Neuronal stem cell (in vitro differentiated cells): ENCODE results near the gene ADTRP.
"Not testable (repeated sequence)": the region's sequence is repeated elsewhere in the genome, so short reads cannot be mapped to it uniquely, and the experiment has no call there.

Source experiments
- DNase-seq: peaks from one replicate; pipeline ENCODE4 v3.0.0-alpha.2; 2013; ENCODE audit warnings: low spot score
- H2AFZ ChIP-seq: one replicate; pipeline ENCODE4 v1.6.1; 2013; ENCODE audit warnings: mild to moderate bottlenecking, low read length, inconsistent platforms
- H2AK5ac ChIP-seq: 2 replicates; pipeline ENCODE4 v1.6.1; 2013; ENCODE audit warnings: low read depth, mild to moderate bottlenecking, inconsistent platforms, low read length, moderate library complexity, mixed read lengths
- H2BK120ac ChIP-seq: 2 replicates; pipeline ENCODE4 v1.6.1; 2013; ENCODE audit warnings: low read depth, mild to moderate bottlenecking, inconsistent platforms, low read length, moderate library complexity, mixed read lengths
- H2BK12ac ChIP-seq: one replicate; pipeline ENCODE4 v1.6.1; 2013; ENCODE audit warnings: low read length, inconsistent platforms
- H2BK15ac ChIP-seq: 2 replicates; pipeline ENCODE4 v1.6.1; 2013; ENCODE audit warnings: mild to moderate bottlenecking, low read length, inconsistent platforms, mixed read lengths
- H2BK5ac ChIP-seq: one replicate; pipeline ENCODE4 v1.6.1; 2013; ENCODE audit warnings: inconsistent platforms, mild to moderate bottlenecking, low read length, moderate library complexity
- H3K14ac ChIP-seq: one replicate; pipeline ENCODE4 v1.6.1; 2013; ENCODE audit warnings: low read length, inconsistent platforms
- H3K18ac ChIP-seq: 2 replicates; pipeline ENCODE4 v1.6.1; 2013; ENCODE audit warnings: low read length, inconsistent platforms
- H3K23ac ChIP-seq: 2 replicates; pipeline ENCODE4 v1.6.1; 2013; ENCODE audit warnings: low read depth, mild to moderate bottlenecking, mixed read lengths, low read length, inconsistent platforms; ENCODE audit not compliant: poor library complexity
- H3K27ac ChIP-seq: replicated peaks from 3 replicates; pipeline ENCODE4 v1.5.1; 2013; ENCODE audit warnings: low read length, inconsistent platforms
- H3K27me3 ChIP-seq, 3 experiments: 2 replicates each; pipeline ENCODE4 v1.6.1; 2013; ENCODE audit warnings: low read length in 3 of 3, mild to moderate bottlenecking in 2 of 3, inconsistent platforms in 1 of 3, low read depth in 1 of 3, mixed read lengths in 1 of 3, moderate library complexity in 1 of 3; ENCODE audit not compliant: control insufficient read depth in 3 of 3, insufficient read depth in 3 of 3
- H3K36me3 ChIP-seq, 2 donors: replicated peaks in 1 of 2; 2 replicates each; pipeline ENCODE4 v1.6.1; 2013; ENCODE audit warnings: low read length in 2 of 2; ENCODE audit not compliant: control insufficient read depth in 2 of 2, insufficient read depth in 2 of 2
- H3K4ac ChIP-seq: 2 replicates; pipeline ENCODE4 v1.6.1; 2013; ENCODE audit warnings: inconsistent platforms, mild to moderate bottlenecking, low read length, moderate library complexity
- H3K4me1 ChIP-seq, 2 donors: 1 replicate in 1 of 2; 2 replicates in 1 of 2; pipeline ENCODE4 v1.6.1; 2013; ENCODE audit warnings: low read length in 2 of 2, low read depth in 1 of 2; ENCODE audit not compliant: control insufficient read depth in 2 of 2, insufficient read depth in 1 of 2
- H3K4me2 ChIP-seq: one replicate; pipeline ENCODE4 v1.6.1; 2013; ENCODE audit warnings: mild to moderate bottlenecking, low read length, inconsistent platforms; ENCODE audit not compliant: insufficient read depth, poor library complexity, severe bottlenecking
- H3K4me3 ChIP-seq, 2 donors: 2 replicates each; pipeline ENCODE4 v1.5.1; 2013; ENCODE audit warnings: low read length in 2 of 2, mild to moderate bottlenecking in 2 of 2, inconsistent platforms in 1 of 2, moderate library complexity in 1 of 2
- H3K79me1 ChIP-seq: one replicate; pipeline ENCODE4 v1.6.1; 2013; ENCODE audit warnings: low read depth, mild to moderate bottlenecking, inconsistent platforms, low read length, moderate library complexity
- H3K9ac ChIP-seq: one replicate; pipeline ENCODE4 v1.6.1; 2013; ENCODE audit warnings: mild to moderate bottlenecking, low read depth, low read length, inconsistent platforms; ENCODE audit not compliant: poor library complexity
- H3K9me3 ChIP-seq, 2 donors: replicated peaks in 1 of 2; 2 replicates each; pipeline versions ENCODE3 to v1.6.1; 2013; ENCODE audit warnings: low read length in 2 of 2, mild to moderate bottlenecking in 2 of 2, inconsistent platforms in 1 of 2, low read depth in 1 of 2, mixed read lengths in 1 of 2, moderate library complexity in 1 of 2; ENCODE audit not compliant: control insufficient read depth in 2 of 2, insufficient read depth in 1 of 2
- H4K8ac ChIP-seq: one replicate; pipeline ENCODE4 v1.6.1; 2013; ENCODE audit warnings: low read depth, mild to moderate bottlenecking, inconsistent platforms, low read length, moderate library complexity
- H4K91ac ChIP-seq: one replicate; pipeline ENCODE4 v1.6.1; 2013; ENCODE audit warnings: low read length, low read depth, mild to moderate bottlenecking, inconsistent platforms; ENCODE audit not compliant: poor library complexity
- WGBS, 2 donors: extraction: QIAGEN DNeasy Blood & Tissue Kit; methylation state at CpG; one replicate each; pipeline ENCODE4 v1.1.7; 2013; ENCODE audit warnings: missing lambda C conversion rate in 2 of 2, mixed read lengths in 1 of 2; ENCODE audit not compliant: insufficient read length in 2 of 2, insufficient replicate concordance in 1 of 2; ENCODE audit errors: extremely low coverage in 2 of 2; 5-methylcytosine and 5-hydroxymethylcytosine counted together

The ADTRP gene

DNA sequence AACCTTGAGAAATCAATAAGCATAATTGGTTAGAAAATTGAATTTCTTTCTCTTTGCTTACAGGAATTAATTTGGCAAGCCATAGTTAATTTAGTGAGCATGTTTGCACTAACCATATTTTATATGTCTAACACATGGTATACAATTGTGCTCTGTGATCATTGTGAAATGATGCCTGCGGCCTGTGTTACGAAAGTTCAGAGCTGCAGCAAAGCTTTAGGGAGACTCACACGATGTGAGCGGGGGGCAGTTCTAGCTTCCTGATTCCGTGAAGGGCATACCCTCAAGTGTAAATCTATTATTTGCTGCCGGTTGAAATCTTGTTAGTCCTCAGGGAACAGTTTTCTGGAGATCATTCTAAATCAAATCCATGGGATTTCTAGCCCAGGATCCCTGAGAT lies 25.5 kb upstream of the ADTRP start:
- Histone ChIP-seq H3K4me3 (no peak overlapping the region), H3K9ac (no peak overlapping the region), H2BK5ac (no peak overlapping the region), H2AK5ac (no peak overlapping the region), H3K14ac (no peak overlapping the region), H2AFZ (no peak overlapping the region), H3K79me1 (no peaks in the 10 kb centered on the region), H2BK12ac (no peak overlapping the region), H3K4me1 (peaks cover 4 to 6% of the 10 kb centered on the region in 2 donors), H3K23ac (no peak overlapping the region), H2BK15ac (no peak overlapping the region), H4K91ac (no peak overlapping the region), H3K27me3 (no peaks in the 10 kb centered on the region), H3K36me3 (no peaks in the 10 kb centered on the region), H2BK120ac (no peak overlapping the region), H3K4ac (no peak overlapping the region), H3K9me3 (no peaks in the 10 kb centered on the region), H3K27ac (no peak overlapping the region), H3K18ac (no peak overlapping the region), H3K4me2 (no peak overlapping the region), H4K8ac (no peak overlapping the region)
- DNase-seq = no peak
- WGBS, 2 donors = no CpG with 5 or more reads among the region's 6 CpGs

DNA sequence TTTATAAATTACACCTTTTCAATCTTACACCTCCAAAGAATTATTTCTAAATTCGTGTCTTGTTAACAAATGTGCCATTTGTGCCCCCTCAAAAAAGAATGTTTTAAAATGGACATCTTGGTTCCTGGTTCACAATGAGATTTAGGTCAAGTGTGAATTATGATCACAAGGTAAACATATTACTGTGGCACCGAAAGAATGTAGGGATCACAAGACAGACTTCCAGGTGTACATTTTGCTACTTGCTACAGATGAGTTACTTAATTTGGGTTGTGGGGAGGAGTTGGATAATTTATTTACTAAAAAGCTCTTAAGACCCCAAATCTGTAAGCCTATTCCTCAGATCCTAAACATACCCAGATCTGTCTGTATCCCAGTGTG lies 25.0 kb upstream of the ADTRP start:
- no peak overlapping the region for H2BK15ac ChIP-seq
- no peak overlapping the region for H3K9ac ChIP-seq
- no peak overlapping the region for H3K18ac ChIP-seq
- H2BK12ac ChIP-seq = no peak overlapping the region
- no peak overlapping the region for H4K91ac ChIP-seq
- H3K27ac ChIP-seq = no peak overlapping the region
- no peak overlapping the region for H2BK120ac ChIP-seq
- no peak overlapping the region for H3K23ac ChIP-seq
- H3K4me1 ChIP-seq = peaks cover 4 to 6% of the 10 kb centered on the region in 2 donors
- no peak overlapping the region for H3K4me3 ChIP-seq
- H3K27me3 ChIP-seq = no peaks in the 10 kb centered on the region
- no CpG with 5 or more reads among the region's 2 CpGs for WGBS, 2 donors
- no peak overlapping the region for H3K4ac ChIP-seq
- H3K36me3 ChIP-seq = no peaks in the 10 kb centered on the region
- no peak overlapping the region for H3K4me2 ChIP-seq
- no peak for DNase-seq
- no peaks in the 10 kb centered on the region for H3K9me3 ChIP-seq
- H2BK5ac ChIP-seq = no peak overlapping the region
- H3K14ac ChIP-seq = no peak overlapping the region
- no peaks in the 10 kb centered on the region for H3K79me1 ChIP-seq
- H2AK5ac ChIP-seq = no peak overlapping the region
- H2AFZ ChIP-seq = no peak overlapping the region
- H4K8ac ChIP-seq = no peak overlapping the region

DNA sequence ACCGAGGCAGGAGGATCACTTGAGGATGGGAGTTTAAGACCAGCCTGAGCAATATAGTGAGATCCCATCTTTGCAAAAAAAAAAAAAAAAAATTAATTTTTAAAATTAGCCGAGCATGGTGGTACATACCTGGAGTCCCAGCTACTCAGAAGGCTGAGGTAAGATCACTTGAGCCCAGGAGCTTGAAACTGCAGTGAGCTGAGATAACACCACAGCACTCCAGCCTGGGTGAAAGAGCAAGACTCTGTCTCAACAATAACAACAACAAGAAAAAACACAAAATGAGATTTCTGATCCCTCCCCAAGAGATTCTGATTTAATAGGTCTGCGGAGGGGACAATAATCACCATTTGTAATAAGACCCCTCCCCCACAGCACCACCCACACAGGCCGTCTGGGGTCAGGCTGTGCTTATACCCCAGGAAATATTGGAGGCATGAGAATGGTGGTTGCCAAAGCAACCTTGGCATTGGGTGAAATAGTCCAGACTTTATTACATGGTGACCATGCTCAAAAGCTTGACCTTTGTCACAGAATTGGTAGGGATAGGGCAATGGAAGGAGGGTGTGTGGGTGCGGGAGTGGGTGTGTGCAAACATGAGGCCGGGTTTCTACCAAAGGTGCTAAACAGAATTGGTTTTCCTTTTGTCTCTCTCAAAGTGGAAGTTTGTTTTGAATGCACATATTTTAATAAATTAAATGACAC lies 24.4 kb upstream of the ADTRP start:
- Histone ChIP-seq H3K27ac (no peak overlapping the region), H3K14ac (no peak overlapping the region), H2AK5ac (no peak overlapping the region), H3K23ac (no peak overlapping the region), H3K79me1 (no peaks in the 10 kb centered on the region), H2BK12ac (no peak overlapping the region), H2BK15ac (no peak overlapping the region), H3K9ac (no peak overlapping the region), H3K36me3 (no peaks in the 10 kb centered on the region), H2BK120ac (no peak overlapping the region), H3K4me1 (peaks cover 4 to 6% of the 10 kb centered on the region in 2 donors), H3K4me3 (no peak overlapping the region), H3K27me3 (no peaks in the 10 kb centered on the region), H4K8ac (no peak overlapping the region), H3K9me3 (no peaks in the 10 kb centered on the region), H4K91ac (no peak overlapping the region), H3K4ac (no peak overlapping the region), H2AFZ (no peak overlapping the region), H2BK5ac (no peak overlapping the region), H3K4me2 (no peak overlapping the region), H3K18ac (no peak overlapping the region)
- DNase-seq = no peak
- WGBS, 2 donors = no CpG with 5 or more reads among the region's 6 CpGs

DNA sequence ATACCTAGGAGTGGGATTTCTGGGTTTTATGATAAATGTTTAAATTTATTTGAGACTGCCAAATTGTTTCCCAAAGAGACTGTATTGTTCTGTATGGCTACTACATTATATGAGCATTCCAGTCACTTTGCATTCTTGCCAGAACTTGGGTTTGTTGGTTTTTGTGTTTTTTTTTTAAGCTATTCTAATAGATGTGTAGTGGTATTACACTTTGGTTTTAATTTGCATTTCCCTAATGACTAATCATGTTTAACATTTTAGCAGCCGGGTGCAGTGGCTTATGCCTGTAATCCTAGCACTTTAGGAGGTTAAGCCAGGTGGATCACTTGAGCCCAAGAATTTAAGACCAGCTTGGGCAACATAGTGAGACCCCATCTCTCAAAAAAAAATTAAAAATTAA lies 21.9 kb upstream of the ADTRP start:
- not testable (repeated sequence) for DNase-seq

More for the DNA sequence above, 21.9 kb upstream of the ADTRP start:
- not testable (repeated sequence) for H2BK5ac ChIP-seq, H3K23ac ChIP-seq, H3K4me2 ChIP-seq, H3K18ac ChIP-seq, H2BK12ac ChIP-seq, H3K4me3 ChIP-seq, H3K4ac ChIP-seq, H3K27me3 ChIP-seq, H2AK5ac ChIP-seq, H2BK15ac ChIP-seq, H3K14ac ChIP-seq, H4K91ac ChIP-seq, H2BK120ac ChIP-seq, H3K79me1 ChIP-seq, H4K8ac ChIP-seq, H3K9me3 ChIP-seq, H3K27ac ChIP-seq, H3K9ac ChIP-seq, H3K4me1 ChIP-seq, H3K36me3 ChIP-seq, H2AFZ ChIP-seq
- WGBS, 2 donors = no CpG with 5 or more reads among the region's 1 CpG
